Activated CD8-positive, alpha-beta T cell treated with anti-CD3 and anti-CD28 coated beads for 36 hours (primary cell): ENCODE measurements around the gene PTGR2. TPM values are rescaled to one million over a fixed set of nuclear protein-coding genes. Genes with fewer than 3 reads are reported as not detected.

Experiments used
- ATAC-seq: fragments of 200-7000 bp; cut with Tn5 transposase; one replicate; pipeline ENCODE4 v1.10.0; 2021; ENCODE audit warnings: mild to moderate bottlenecking, moderate library complexity
- CTCF ChIA-PET: fragments of 350-600 bp; sonication (Branson Sonifier 250); formaldehyde crosslinking; loops from one replicate; lab custom pipeline; 2021; ENCODE audit warnings: antibody characterized with exemption; lab: Charles Lee
- POLR2A ChIA-PET: fragments of 350-600 bp; sonication (Branson Sonifier 250); formaldehyde crosslinking; loops from one replicate; lab custom pipeline; 2021; ENCODE audit warnings: antibody characterized with exemption; lab: Charles Lee
- DNase-seq: peaks from one replicate; pipeline ENCODE4 v3.0.0-alpha.2; 2020
- H3K27ac Mint-ChIP-seq: one replicate; pipeline ENCODE4 v1.8.0; 2021; ENCODE audit warnings: mild to moderate bottlenecking, mixed read lengths
- H3K27me3 Mint-ChIP-seq: one replicate; pipeline ENCODE4 v1.8.0; 2021; ENCODE audit warnings: mixed read lengths
- H3K36me3 Mint-ChIP-seq: one replicate; pipeline ENCODE4 v1.8.0; 2021; ENCODE audit warnings: low read depth, mixed read lengths
- H3K4me1 Mint-ChIP-seq: one replicate; pipeline ENCODE4 v1.8.0; 2021; ENCODE audit warnings: low read depth, mixed read lengths
- H3K4me3 Mint-ChIP-seq: one replicate; pipeline ENCODE4 v1.8.0; 2021; ENCODE audit warnings: mild to moderate bottlenecking, moderate library complexity, mixed read lengths
- H3K9me3 Mint-ChIP-seq: one replicate; pipeline ENCODE4 v1.8.0; 2021; ENCODE audit warnings: mixed read lengths
- intact Hi-C: fragments of 100-400 bp; cut with micrococcal nuclease; formaldehyde crosslinking; loops from one replicate; pipeline ENCODE4 v1.10.0; 2022
- total RNA-seq, 2 experiments: library from RNA; stranded (reverse); gene quantifications; one replicate each; pipeline ENCODE4 v1.2.3, GENCODE V29; 2021
- TF ChIP-seq, protein P1 (sequence below): fragments of 200-600 bp; IDR thresholded peaks from one replicate; pipeline ENCODE4 v1.8.0; 2022; ENCODE audit warnings: antibody characterized with exemption, mild to moderate bottlenecking

Gene PTGR2
- 10 to 100 TPM; 10.6 to 11.0 TPM for total RNA-seq

DNA sequence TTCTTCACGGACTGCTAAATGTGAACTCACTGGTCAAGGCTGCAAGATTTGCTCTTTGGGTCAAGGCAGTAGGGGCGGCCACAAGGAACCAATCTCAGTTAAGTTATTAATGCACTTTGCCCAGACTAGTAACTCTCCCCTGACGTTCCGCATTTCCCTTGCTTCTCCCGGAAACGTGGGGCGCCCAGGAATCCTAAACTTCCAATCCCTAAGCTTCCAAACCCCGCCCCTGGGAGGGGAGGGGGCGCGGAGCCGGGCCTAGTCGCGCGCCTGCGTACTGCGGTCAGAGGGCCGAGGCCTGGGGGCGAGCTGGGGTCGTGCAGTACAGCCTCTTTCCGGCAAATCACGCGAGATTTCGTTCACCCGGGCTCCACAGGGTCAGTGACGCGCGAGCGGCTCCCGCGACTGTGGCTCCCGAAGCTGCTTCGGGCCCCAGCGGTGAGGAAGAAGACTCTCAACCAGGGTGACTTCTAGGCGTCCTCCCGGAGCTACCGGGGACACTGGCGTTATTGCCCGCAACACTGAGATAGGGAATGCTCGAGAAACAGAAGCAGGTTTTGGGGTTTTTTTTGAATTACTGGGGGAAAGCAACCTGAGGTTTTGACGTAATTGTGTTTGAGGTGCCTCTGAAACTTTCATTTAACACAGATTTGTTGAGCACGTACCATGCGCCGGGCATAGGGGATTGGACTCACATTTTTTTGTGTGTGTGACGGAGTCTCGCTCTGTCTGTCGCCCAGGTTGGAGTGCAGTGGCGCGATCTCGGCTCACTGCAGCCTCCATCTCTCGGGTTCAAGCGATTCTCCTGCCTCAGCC, at the start of gene PTGR2:
TSS of gene PTGR2 (plus strand) at position 265 of the 816 bp plus-strand sequence. CDS start 7,032 bp downstream, outside the sequence.
- H3K27ac Mint-ChIP-seq, result peak within 1 kb of the TSS; percentile 99
- intact Hi-C loops, result no loop called here
- H3K9me3 Mint-ChIP-seq, result no peaks in the 10 kb centered on the region
- ChIA-PET POLR2A (interaction anchor here (0.6 to 3.6 kb wide), 13 partner anchors 16 to 282 kb away, joined by 3 to 19 read pairs (median 3); partner anchors contain the start of genes COQ6, FAM161B and ZNF410), CTCF (interaction anchor here (0.9 to 1.8 kb wide), 9 partner anchors 9 to 123 kb away, joined by 3 to 9 read pairs (median 3); no protein-coding TSS in a partner anchor)
- peaks cover 15% of the 10 kb centered on the region for H3K4me1 Mint-ChIP-seq
- peak; percentile 94 for DNase-seq
- TF ChIP-seq, protein P1, sequence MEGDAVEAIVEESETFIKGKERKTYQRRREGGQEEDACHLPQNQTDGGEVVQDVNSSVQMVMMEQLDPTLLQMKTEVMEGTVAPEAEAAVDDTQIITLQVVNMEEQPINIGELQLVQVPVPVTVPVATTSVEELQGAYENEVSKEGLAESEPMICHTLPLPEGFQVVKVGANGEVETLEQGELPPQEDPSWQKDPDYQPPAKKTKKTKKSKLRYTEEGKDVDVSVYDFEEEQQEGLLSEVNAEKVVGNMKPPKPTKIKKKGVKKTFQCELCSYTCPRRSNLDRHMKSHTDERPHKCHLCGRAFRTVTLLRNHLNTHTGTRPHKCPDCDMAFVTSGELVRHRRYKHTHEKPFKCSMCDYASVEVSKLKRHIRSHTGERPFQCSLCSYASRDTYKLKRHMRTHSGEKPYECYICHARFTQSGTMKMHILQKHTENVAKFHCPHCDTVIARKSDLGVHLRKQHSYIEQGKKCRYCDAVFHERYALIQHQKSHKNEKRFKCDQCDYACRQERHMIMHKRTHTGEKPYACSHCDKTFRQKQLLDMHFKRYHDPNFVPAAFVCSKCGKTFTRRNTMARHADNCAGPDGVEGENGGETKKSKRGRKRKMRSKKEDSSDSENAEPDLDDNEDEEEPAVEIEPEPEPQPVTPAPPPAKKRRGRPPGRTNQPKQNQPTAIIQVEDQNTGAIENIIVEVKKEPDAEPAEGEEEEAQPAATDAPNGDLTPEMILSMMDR, result no peak
- H3K27me3 Mint-ChIP-seq, result no peaks in the 10 kb centered on the region
- peak within 1 kb of the TSS; percentile 87 for H3K4me3 Mint-ChIP-seq
- peaks cover 2% of the 10 kb centered on the region for H3K36me3 Mint-ChIP-seq
- peak; percentile 98 for ATAC-seq

DNA sequence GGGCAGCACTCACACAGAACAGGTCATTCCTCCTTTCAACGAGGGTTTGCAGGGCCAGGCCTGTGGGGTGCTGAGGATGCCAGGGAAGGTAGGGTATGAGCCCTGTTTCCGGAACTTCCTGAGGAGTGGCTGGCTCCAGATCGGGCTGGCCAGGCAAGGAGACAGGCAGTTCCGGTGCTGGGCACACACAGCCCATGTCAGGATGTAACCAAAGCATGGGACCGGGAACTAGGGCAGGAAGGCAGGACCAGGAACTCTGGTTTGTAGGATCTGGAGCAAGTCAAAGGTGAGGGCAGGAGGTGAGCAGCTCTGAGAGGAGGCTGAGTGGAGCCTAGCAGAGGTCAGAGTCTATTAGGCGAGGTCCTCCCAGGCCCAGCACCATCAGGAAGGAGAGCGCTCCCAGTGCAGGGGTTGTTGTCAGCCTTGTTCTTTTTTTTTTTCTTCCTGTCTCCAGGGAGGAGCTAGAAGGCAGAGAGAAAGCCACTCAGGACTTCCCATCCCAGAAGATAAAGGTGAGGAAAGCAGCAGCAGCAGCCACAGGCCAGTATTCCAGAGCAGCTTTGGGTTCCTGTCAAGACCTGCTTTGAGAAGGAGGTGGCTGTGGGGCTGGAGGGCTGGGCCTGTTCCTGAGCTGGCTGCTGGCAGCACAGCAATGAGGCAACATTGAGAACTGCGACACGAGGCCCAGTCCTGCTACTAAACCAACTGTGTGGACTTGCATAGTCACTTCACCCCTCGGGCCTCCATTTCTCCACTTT, 49.0 kb upstream of the PTGR2 start:
- TF ChIP-seq, protein P1, result no peak
- Mint-ChIP-seq H3K27me3 (no peaks in the 10 kb centered on the region), H3K36me3 (no peaks in the 10 kb centered on the region), H3K9me3 (no peaks in the 10 kb centered on the region), H3K4me3 (no peak overlapping the region), H3K4me1 (no peaks in the 10 kb centered on the region), H3K27ac (no peak overlapping the region)
- intact Hi-C loops, result no loop called here
- no peak for DNase-seq
- ATAC-seq, result no peak
- ChIA-PET POLR2A (no interaction called here), CTCF (no interaction called here)

DNA sequence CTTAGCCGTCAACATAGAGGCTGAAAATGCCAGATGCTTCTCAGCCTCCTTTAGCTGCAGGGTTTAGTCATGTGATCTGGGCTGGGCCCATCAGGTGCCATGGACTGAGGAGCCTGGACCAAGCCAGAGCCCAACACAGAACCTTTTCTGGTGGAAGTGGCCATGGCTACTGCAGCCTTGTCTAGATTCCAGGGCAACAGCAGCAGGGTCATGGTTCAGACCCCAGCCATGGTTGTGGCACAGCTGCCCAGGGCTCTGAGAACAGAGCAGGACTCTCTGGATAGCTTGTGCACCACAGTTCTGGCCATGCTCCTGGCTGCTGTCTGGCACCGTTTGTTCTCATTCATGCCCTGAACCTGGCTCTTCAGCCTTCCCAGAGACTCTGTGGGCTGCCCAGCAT, 47.0 kb upstream of the PTGR2 start:
- TF ChIP-seq, protein P1, result no peak
- Mint-ChIP-seq H3K4me3 (no peak overlapping the region), H3K36me3 (no peaks in the 10 kb centered on the region), H3K4me1 (no peaks in the 10 kb centered on the region), H3K27ac (no peak overlapping the region), H3K9me3 (no peaks in the 10 kb centered on the region), H3K27me3 (no peaks in the 10 kb centered on the region)
- DNase-seq (no peak), ATAC-seq (no peak)
- intact Hi-C loops, result no loop called here
- ChIA-PET POLR2A (no interaction called here), CTCF (no interaction called here)

DNA sequence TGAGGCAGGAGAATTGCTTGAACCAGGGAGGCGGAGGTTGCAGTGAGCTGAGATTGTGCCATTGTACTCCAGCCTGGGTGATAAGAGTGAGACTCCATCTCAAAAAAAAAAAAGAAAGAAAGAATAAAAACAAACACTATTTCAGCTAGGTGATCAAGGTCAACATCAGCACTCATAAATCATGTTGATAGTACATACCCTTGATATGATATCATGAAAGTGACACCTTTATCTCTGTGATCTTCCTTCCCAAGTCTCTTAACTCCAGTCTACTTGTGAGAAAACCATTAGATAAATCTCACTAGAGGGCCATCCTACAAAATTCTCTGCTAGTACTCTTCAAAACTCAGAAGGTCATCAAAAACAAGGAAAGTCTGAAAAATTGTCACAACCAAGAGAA, 44.2 kb upstream of the PTGR2 start:
- ATAC-seq (no peak), DNase-seq (no peak)
- Mint-ChIP-seq H3K4me1 (peaks cover 10% of the 10 kb centered on the region), H3K36me3 (no peaks in the 10 kb centered on the region), H3K9me3 (no peaks in the 10 kb centered on the region), H3K27me3 (no peaks in the 10 kb centered on the region), H3K4me3 (no peak overlapping the region), H3K27ac (no peak overlapping the region)
- intact Hi-C loops, result no loop called here
- ChIA-PET POLR2A (no interaction called here), CTCF (interaction anchor here (1.8 kb wide), 1 partner anchor 79 kb away, joined by 4 read pairs; no protein-coding TSS in a partner anchor)
- TF ChIP-seq, protein P1, result no peak
